HG02678 (cell line): ENCODE results near the gene COG7.
"Not testable (repeated sequence)": the region's sequence is repeated elsewhere in the genome, so short reads cannot be mapped to it uniquely, and the experiment has no call there.

Source experiments
- ATAC-seq: cut with Tn5 transposase; IDR thresholded peaks from one replicate; pipeline ENCODE4 v1.9.1; 2021; ENCODE audit warnings: mild to moderate bottlenecking, moderate library complexity; ENCODE audit not compliant: unreplicated experiment

COG7 gene

GRCh38 chr16:23452572-23453337, at the start of gene COG7:
COG7 (minus strand) TSS chr16:23453189; CDS start chr16:23452994, 195 bp downstream.
- ATAC-seq, result peak; percentile 86

- no peak for ATAC-seq
Measured at GRCh38 chr16:23502466-23502865, 49.5 kb upstream of the COG7 start.

GRCh38 chr16:23501291-23501690, 48.3 kb upstream of the COG7 start:
- no peak for ATAC-seq

GRCh38 chr16:23500862-23501225, 47.9 kb upstream of the COG7 start:
- ATAC-seq, result no peak

- no peak for ATAC-seq
Measured at GRCh38 chr16:23500212-23500861, 47.3 kb upstream of the COG7 start.

GRCh38 chr16:23499801-23500200, 46.8 kb upstream of the COG7 start:
- no peak for ATAC-seq

- no peak for ATAC-seq
Measured at GRCh38 chr16:23498863-23499262, 45.9 kb upstream of the COG7 start.

- no peak for ATAC-seq
Measured at GRCh38 chr16:23497543-23497868, 44.5 kb upstream of the COG7 start.

- no peak for ATAC-seq
Measured at GRCh38 chr16:23496821-23497542, 44.0 kb upstream of the COG7 start.

GRCh38 chr16:23495671-23496070, 42.7 kb upstream of the COG7 start:
- no peak for ATAC-seq

- no peak for ATAC-seq
Measured at GRCh38 chr16:23494188-23494587, 41.2 kb upstream of the COG7 start.

GRCh38 chr16:23491490-23492391, 38.8 kb upstream of the COG7 start:
- ATAC-seq, result no peak

GRCh38 chr16:23486480-23486879, 33.5 kb upstream of the COG7 start:
- no peak for ATAC-seq

- no peak for ATAC-seq
Measured at GRCh38 chr16:23485841-23486240, 32.9 kb upstream of the COG7 start.

- no peak for ATAC-seq
Measured at GRCh38 chr16:23485257-23485614, 32.2 kb upstream of the COG7 start.

- no peak for ATAC-seq
Measured at GRCh38 chr16:23484510-23485256, 31.7 kb upstream of the COG7 start.

- not testable (repeated sequence) for ATAC-seq
Measured at GRCh38 chr16:23483492-23483891, 30.5 kb upstream of the COG7 start.

- no peak for ATAC-seq
Measured at GRCh38 chr16:23482778-23483177, 29.8 kb upstream of the COG7 start.

- ATAC-seq, result no peak
Measured at GRCh38 chr16:23480257-23480656, 27.3 kb upstream of the COG7 start.

GRCh38 chr16:23479138-23479537, 26.1 kb upstream of the COG7 start:
- ATAC-seq, result no peak
